DMS 273 (cell line): ENCODE measurements around the gene TMED9.
A peak's percentile ranks its signal among the peaks of the same experiment; 100 is the strongest.
"Not testable (repeated sequence)": the region's sequence is repeated elsewhere in the genome, so short reads cannot be mapped to it uniquely, and the experiment has no call there.

Experiments
- DNase-seq: peaks from one replicate; lab custom pipeline; 2025; ENCODE audit not compliant: unreplicated experiment; lab: John Stamatoyannopoulos, UW

TMED9 gene

DNA sequence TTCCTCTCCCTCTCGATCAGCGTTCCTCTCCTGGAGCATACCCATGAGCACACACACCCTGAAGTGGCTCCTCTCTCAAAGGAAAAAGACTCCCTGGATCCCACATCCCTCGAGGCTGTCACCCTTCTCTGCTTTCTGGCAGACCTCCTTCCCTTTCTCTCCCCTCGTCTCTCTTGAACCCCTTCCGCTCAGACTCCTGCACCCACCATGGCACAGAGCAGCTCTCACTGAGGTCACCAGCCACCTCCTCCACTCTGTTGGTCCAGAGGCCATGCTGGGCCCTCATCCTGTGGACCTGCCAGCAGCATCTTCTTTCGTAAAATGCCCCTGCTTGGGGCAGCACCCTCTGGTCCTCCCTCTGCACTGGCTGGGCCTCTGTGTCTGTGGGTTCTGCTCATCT lies 13.7 kb downstream of the TMED9 start:
- DNase-seq = no peak

DNA sequence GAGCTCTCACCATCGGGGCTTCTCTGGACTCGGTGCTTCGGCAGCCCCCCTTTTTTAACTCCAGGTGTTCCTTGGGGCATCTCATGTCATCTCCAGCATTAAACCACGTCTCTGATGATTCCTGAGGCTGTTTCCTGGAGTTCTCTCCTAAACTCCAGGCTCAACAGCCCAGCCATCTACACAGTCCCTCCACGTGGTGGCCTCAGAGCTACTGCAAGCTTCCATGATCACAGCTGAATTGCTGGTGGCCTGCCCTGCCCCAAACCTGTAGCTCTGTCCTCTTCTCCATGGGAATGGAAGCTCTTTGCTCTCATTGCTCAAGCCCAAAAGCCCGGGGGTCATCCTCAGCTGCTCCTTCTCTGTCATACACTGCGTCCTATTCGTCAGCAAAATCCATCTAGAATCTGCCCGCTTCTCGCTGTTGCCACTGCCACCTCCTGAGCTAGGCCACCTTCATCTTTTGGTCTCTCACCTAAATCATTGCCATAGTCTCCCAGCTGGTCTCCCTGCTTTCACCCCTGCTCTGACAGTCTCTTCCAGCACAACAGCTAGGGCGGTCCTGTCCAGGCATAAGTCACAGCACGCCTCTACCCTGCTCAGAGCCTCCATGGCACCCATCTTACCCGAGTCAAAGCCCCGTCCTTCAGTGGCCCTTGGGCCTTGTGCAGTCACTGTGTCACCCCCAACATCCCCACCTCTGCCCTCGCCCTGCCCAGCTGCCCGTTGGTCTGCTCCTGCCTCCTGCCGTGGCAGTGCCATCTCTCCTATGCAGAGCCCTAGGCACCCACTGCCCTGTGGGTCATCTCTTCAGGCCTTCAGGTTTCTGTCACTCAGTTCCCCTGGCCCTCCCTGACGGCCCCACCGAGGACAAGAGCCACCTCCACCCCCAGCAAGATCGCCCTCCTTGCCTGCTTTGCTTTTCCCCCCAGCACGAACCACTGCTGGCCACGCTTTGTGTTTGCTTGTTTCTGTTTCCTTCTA lies 14.4 kb downstream of the TMED9 start:
- no peak for DNase-seq

DNA sequence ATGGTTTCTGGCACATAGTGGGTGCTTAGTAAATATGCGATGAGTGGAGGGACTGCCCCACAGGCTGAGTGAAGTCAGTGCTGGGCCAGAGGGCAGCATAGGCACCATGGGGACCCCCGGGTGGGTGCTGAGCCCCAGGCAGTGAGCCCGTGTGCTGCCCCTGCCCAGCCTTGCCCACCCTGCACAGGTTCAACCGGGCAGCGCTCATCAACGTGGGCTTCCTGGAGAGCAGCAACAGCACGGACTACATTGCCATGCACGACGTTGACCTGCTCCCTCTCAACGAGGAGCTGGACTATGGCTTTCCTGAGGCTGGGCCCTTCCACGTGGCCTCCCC lies 15.1 kb downstream of the TMED9 start:
- DNase-seq = no peak

DNA sequence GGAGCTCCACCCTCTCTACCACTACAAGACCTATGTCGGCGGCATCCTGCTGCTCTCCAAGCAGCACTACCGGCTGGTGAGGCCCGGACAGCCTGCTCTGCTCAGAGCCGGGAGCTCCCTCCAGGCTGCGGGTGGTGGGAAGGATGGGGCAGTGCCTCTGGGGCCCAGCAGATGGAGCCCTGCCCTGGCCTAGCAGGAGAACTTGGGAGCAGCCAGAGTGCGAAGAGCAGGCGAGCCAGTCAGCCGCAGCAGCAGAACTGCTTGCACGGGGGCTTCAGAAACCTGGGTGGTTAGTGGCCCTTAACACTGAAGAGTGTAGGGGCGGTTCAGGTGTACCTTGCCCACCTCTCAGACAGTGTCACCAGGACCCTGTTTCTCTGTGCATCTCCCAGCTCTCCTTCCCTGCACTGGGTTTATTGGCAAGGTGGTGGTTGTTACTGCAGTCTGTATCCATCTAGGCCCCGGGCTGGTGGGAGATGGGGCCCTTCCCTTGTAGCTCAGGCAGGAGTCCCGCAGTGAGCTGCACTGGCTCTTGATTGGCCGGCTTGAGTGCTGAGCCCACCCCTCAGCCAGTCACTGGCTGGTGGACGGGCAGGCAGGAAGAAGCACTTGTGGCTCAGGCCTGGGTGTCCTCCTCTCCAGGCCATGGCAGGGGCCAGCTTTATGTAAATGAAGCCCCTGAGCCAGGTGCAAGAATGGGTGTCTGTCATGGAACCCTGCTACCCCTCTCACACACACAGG lies 15.6 kb downstream of the TMED9 start:
- DNase-seq = peak; percentile 94

DNA sequence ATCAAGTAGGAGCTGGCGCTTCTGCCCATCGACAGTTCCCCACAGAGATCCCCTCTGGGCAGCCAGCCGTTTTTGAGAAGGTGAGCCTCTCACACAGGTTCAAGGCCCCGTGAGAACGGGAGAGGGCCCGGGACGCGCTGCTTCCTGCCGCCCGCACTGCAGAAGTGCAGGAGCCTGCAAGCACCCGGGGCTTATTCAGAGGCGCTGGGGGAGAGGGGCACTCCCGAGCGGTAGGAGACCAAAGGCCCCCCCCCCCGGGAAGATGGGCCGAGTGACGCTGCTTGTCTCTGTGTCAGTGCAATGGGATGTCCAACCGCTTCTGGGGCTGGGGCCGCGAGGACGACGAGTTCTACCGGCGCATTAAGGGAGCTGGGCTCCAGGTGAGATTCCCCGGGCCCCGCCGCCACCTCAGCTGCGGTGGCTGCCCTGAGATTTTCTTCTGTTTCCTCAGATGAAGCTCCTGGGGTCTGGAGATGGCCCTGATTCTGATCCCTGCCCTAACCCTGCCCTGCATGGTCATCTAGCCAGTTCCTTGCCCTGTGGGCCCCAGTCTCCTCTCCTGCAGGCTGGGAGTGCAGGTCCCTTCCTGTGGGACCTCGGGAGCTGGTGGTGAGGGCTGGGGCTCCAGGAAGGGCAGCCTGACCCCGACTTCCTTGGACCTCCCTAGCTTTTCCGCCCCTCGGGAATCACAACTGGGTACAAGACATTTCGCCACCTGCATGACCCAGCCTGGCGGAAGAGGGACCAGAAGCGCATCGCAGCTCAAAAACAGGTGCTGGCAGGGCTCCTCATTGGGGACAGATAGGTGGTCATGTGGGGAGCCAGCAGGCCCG lies 16.5 kb downstream of the TMED9 start:
- no peak for DNase-seq

DNA sequence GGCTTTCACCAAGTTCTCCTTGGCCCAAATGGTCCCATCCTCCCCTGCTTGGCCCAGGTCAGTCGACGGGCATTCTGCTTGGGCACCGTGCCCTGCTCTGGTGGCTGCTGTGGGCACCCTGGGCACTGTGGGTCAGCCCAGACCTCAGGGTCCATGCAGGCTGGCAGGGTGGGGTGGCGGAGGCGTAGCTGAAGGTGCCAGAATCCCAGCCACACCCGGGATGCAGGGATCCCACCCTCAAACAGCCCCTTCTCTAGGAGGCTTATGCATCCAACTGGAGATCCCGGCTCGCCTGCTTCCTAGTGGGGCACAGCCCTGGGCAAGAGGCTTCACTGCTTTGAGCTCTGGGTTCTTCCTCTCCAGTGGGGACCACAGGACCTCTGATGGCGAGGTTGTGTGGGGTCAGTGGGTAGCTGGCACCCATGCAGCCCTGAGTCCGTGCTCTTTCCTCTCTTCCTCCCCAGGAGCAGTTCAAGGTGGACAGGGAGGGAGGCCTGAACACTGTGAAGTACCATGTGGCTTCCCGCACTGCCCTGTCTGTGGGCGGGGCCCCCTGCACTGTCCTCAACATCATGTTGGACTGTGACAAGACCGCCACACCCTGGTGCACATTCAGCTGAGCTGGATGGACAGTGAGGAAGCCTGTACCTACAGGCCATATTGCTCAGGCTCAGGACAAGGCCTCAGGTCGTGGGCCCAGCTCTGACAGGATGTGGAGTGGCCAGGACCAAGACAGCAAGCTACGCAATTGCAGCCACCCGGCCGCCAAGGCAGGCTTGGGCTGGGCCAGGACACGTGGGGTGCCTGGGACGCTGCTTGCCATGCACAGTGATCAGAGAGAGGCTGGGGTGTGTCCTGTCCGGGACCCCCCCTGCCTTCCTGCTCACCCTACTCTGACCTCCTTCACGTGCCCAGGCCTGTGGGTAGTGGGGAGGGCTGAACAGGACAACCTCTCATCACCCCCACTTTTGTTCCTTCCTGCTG lies 17.4 kb downstream of the TMED9 start:
- DNase-seq = no peak

DNA sequence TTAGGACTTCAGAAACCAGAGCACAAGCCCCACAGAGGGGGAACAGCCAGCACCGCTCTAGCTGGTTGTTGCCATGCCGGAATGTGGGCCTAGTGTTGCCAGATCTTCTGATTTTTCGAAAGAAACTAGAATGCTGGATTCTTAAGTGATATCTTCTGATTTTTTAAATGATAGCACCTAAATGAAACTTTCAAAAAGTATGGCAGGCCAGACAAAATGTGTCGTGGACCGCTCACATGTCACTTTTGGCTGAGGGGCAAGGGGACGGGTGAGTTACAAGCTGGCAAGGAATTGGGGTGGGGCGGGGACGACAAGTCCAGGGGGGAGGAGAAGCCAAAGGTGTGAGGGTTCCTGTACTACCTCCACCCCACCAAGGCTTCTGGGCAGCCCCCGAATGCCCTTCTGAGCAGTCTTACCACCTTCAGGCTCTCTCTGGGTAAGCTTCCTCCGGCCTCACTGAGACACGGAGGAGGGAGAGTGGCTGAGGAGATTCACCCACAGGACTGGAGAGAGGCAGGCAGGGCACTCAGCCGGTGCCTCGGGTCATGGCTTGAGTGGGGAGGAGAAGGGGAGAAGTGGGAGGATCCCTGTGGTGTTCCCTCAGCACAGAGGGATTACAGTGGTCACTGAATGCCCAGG lies 18.2 kb downstream of the TMED9 start:
- no peak for DNase-seq

DNA sequence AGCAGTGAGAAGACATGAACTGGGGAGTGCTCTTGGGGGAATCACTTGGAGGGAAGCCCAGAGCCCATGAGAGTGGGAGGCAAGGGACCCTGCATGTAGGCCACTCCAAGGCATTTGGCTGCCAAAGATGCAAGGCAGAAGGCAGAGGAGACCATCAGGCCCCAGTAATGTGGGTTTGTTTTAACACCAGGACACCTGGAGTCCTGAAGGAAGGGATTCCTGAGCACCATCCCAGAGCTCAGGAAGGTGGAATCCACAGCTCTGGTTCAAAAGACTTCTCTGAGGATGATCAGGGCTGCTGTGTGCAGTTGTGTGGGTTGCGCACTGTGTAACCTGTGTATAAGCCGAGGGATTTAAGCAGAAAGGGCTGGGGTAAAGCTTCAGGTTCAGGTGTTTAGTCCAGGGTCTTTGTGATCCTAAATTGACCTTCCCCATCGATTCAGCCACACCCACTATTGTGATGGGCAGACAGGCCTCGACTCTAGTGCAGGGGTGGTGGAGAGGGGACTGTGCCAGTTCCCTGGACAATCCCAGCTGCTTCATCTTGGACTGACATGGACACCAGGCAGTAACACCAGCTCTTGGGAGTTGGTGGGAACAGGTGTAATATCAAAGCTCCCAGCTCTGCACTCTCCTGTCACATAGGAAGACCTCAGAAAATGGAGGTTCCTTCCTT lies 18.9 kb downstream of the TMED9 start:
- DNase-seq = no peak

DNA sequence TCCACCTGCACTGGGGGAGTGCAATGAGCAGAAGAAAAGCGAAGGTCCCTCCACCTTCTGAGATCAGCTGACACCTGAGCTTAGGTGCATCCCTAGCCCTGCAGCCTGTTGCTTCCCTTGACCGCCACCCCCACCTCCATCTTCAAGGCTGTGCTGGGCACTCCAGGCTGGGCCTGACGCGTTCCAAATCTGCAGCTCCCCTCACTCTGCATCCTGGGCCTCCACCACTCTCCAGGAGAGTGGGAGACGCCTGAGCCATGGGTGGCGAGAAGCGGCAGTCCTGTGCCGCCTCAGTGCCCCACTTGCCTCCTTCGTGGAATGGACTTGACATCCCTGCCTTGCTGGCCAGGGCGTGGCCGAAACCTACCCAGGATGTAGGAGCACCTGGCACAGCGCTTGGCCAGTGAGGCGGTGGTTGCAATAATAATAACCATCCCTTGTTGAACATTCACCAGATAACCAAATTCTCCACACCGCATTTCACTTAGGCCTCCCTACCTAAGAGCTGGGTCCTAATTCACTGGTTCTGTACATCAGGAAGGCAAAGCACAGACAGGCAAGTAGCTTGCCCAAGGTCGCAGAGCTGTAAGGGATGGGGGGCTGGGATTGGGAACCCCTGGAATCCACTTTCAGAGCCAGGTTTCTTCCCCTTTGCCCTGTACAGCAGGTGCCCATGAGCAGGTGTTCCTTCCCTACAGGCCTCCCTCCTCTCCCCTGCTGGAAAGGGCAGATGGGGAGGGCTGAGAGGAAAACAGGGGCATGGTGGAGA lies 19.6 kb downstream of the TMED9 start:
- no peak for DNase-seq

DNA sequence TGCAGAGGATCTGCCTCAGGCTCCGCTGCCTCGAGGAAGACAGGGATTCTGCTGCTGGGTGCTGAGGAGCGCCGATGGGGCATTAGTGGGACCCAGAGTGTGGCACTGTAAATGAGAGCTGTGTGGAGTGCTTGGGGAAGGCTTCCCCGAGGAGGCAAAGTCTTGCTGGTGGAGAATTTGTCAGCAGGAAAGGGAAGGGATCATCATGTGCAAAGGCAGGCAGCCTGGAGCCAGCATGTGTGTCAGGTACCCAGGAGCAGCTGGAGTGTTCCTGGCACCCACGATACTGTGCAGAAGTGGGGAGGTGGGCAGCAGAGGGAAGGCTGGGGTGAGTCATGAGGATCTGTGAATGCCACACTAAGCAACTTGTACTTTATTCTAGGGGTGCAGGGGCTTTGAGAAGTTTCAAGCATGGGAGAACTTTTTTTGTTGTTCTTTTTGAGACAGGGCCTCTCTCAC lies 20.2 kb downstream of the TMED9 start:
- DNase-seq = no peak

DNA sequence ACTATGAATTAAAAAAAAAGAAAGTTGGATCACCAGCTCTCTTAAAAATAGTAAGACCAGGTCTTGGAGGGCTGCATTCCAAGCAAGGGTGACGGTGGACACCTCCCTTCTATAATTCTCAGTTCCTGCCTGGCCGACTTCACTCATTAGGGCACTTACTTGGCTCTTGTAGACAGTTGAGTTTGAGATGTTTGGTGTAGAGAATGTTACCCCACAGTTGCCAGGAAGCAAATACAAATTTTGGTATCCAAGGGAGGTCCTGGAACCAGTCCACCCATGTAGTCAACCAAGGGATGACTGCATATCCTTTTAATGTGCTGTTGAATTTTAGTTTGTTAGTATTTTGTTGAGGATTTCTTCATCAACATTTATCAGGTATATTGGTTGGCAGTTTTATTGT lies 28.6 kb downstream of the TMED9 start:
- no peak for DNase-seq

DNA sequence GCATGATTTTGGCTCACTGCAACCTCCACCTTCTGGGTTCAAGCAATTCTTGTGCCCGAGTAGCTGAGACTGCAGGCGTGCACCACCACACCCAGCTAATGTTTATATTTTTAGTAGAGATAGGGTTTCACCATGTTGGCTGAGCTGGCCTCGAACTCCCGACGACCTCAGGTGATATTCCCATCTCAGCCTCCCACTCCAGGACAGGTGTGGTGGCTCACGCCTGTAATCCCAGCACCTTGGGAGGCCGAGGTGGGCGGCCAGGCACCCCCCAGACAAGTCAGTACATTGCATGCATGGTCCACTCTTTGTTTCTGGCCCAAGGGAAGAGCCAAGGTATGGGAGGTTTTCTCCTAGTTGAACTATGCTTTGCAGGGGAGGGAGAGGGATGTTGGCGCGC lies 32.2 kb downstream of the TMED9 start:
- not testable (repeated sequence) for DNase-seq

DNA sequence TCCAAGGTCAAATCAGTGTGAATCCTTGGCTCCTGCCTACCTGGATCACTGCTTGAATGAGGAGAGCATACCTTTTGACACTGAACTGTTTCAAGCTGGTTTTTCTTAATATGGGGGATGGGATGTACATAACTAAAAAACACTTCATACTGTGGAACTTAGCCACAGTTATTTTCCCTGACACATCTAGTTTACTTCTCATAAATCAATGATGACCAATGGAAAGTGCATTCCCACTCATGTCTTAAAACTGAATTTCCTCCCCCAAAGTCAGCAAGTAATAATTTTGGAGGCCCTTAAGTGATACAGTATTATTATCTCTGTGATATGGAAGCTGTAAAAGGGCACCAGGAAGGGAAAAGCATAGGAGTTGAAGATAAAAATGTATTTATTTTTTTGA lies 38.2 kb downstream of the TMED9 start:
- not testable (repeated sequence) for DNase-seq

DNA sequence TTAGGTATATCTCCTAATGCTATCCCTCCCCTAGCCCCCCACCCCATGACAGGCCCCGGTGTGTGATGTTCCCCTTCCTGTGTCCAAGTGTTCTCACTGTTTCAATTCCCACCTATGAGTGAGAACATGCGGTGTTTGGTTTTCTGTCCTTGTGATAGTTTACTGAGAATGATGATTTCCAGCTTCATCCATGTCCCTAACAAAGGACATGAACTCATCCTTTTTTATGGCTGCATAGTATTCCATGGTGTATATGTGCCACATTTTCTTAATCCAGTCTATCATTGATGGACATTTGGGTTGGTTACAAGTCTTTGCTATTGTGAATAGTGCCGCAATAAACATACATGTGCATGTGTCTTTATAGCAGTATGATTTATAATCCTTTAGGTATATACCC lies 42.9 kb downstream of the TMED9 start:
- DNase-seq = not testable (repeated sequence)

DNA sequence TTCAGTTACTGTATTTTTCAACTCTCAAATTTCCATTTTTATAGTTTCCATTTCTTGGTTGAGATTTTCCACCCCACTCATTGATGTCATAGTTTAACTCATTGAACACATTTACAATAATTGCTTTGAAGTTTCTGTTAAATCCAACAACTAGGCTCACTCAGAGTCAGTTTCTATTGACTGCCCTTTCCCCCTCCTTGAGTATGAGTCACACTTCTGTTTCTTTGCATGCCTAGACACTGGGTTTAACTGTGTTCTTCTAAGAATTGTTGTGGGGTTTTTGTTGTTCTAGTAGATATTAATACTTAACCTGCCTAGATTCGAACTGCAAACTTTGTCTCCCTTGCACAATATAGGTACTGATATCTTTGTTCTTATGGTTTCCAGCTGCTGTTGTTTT lies 53.5 kb downstream of the TMED9 start:
- not testable (repeated sequence) for DNase-seq
